ENCODE results near the gene WDR19.
A peak's percentile ranks its signal among the peaks of the same experiment; 100 is the strongest.
"Not testable (repeated sequence)": the region's sequence is repeated elsewhere in the genome, so short reads cannot be mapped to it uniquely, and the experiment has no call there.

Gene WDR19

DNA sequence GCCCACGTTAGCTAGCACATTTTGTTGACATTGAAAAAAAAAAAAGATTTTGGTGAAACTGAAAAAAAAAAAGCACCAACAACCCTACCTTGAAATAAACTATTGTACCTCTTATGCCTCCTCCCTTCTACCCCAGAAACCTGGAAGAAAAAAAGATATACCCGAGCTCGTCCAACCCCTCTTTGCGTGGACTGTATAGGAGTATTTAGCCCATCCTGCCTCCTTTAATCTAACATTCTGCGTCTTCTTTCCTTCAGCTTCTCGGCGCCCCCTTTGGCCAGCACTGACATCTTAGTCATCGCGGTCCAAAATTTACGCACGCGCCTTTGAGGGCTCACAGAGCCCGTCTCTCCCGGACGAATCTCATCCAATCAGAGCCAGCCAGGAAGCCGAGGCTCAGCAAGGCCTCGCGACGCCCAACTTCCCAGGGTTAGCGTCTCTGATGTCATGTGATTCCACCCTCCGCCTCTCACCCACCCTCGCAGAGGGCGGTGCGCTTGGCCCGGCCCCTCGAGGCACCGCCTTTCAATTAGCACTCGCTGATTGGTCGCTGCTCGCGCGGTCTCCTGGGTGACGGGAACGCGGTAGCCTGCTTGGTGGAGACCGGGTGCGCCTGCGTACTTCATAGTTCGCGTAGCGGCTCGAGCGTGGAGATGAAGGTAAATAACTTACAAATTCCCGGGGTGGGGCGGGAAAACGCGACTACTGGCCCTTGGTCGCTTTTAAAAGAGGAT, at the start of gene WDR19:
Gene WDR19 (plus strand): TSS at position 625 of the 734 bp plus-strand sequence. CDS start 29 bp downstream, at position 654.
- DNase-seq (ENCODE audit: insufficient read length, low spot score), result peak; percentile 81
- peak; percentile 99 for FAIRE-seq

DNA sequence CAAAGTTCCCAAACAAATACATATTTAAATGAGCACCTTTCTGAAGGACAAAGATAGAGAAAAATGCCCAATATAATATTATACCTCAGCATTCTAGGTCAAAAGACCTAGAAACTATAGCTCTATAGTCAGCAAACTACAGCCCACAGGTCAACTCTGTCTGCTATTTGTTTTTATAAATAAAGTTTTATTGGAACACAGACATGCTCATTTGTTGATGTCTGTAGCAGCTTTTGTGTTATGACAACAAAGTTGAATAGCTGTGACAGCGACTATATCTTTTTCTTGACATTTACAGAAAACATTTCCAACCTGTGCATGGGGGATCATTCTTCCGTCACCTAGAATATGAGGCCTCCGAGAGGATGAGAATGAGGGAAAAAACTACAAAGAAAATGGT, 48.7 kb upstream of the WDR19 start:
- DNase-seq (ENCODE audit: insufficient read length, low spot score), result no peak
- FAIRE-seq, result no peak

DNA sequence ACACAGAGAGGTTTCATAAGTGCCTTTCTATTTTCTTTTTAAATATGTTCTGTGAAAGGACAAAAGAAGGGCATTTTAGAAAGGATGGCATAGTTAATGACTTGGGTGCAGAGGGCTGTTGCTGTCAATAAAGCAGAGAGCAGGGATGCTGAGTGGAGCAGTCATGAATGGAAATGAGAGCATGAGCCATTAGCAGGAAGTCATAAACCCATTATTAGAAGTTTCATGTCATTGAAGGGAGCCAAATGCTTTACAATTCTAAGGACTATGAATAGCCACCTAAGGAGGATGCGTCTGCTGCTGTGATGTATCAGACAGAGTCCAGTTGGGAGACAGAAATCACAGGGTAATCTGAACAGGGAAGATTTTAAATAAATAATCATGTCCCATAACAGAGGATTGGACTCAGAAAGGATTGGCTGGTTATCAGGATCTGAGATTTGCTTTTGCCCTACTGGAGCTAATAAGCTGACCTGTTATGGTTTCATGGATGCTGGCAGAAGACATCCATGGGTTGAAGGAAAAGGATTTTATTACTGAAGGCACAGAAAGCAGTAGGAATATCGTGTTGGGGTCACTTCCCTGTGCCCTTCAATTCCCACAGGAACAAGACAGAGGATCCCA, 47.5 kb upstream of the WDR19 start:
- no peak for DNase-seq (ENCODE audit: insufficient read length, low spot score)
- peak; percentile 21 for FAIRE-seq

DNA sequence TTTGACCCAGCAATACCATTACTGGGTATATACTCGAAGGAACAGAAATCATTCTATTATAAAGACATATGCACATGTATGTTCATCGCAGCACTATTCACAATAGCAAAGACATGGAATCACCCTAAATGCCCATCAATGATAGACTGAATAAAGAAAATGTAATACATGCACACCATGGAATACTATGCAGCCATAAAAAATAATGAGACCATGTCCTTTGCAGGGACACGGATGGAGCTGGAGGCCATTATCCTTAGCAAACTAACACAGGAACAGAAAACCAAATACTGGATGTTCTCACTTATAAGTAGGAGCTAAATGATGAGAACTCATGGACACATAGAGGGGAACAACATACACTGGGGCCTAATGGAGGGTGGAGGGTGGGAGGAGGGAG, 44.1 kb upstream of the WDR19 start:
- not testable (repeated sequence) for FAIRE-seq; DNase-seq (ENCODE audit: insufficient read length, low spot score)

DNA sequence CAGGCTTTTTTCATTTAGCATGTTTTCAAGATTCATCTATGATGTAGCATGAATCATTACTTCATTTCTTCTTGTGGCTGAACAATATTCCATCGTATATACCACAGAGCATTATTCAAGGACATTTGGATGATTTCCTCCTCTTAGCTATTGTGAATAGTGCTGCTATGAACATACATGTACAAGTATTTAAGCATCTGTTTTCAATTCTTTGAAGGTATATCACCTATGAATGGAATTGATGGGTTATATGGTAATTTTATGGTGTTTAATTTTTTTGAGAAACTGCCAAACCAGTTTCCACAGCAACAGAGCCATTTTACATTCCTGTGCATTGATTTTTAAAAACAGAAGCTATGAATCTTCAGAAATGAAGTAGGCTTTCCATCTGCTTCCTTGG, 36.1 kb upstream of the WDR19 start:
- DNase-seq (ENCODE audit: insufficient read length, low spot score) (no peak), FAIRE-seq (no peak)

DNA sequence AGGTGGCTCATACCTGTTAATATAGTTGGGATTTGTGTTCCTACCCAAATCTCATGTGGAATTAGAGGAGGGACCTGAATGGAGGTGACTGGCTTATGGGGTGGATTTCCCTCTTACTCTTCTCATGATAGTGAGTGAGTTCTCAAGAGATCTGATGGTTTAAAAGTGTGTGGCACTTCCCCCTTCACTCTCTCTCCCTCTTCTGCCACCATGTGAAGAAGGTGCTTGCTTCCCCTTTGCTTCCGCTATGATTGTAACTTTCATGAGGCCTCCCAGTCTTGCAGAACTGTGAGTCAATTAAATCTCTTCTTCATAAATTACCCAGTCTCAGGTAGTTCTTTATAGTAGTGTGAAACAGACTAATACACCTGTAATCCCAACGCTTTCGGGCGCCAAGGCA, 28.3 kb upstream of the WDR19 start:
- no peak for FAIRE-seq
- no peak for DNase-seq (ENCODE audit: insufficient read length, low spot score)

DNA sequence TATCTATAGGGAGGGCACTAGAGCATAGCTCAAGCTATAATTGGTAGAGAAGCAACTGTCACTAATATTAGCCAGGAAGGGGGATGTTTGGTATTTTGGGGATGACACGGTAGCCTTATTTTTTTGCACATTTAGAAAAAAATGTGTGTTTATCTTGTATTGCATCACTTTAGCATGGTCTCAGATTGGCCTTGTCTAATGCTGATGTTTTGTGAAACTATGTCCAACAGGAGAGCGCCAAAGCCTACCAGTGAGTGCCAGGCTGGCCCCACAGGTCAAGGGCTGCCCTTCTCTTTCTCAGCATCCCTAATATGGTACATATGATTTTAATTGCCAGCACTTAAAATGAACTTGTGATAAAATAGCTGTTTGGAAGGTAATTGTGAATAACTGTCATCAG, 24.8 kb upstream of the WDR19 start:
- FAIRE-seq (no peak), DNase-seq (ENCODE audit: insufficient read length, low spot score) (no peak)

DNA sequence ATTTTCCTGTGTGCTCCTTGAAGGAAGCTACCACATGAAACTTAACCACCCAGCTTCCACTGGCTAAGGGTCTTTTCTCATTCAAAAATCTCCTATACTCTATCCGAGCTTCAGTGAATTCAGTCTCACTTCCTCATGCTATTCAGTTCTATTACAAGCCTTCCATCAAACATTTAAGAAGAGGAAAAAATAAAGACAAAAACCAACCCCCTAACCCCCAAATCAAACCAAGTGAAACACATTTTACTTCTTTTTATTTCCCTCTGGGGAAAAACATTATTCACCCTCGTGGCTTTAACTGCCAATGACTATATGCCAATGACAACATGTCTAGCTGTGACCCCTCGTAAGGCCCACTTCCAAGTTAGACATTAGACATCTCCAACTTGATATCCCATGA, 16.2 kb upstream of the WDR19 start:
- DNase-seq (ENCODE audit: insufficient read length, low spot score) (no peak), FAIRE-seq (peak; percentile 80)

DNA sequence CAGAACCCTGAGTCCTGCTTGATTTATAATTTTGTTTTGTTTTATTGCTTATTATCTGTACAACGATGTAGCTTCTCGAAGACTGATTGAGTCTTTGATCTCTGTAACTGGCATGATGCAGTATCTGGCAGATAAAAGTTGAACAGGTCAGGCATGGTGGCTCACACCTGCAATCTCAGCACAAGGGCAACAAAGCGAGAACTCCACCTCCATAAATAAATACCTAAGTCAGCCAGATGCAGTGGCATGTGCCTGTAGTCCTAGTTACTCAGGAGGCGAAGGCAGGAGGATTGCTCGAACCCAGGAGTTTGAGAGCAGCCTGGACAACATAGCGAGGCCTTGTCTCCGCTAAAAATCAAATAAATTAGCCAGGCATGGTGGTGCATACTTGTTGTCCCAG, 15.7 kb upstream of the WDR19 start:
- no peak for FAIRE-seq
- no peak for DNase-seq (ENCODE audit: insufficient read length, low spot score)

DNA sequence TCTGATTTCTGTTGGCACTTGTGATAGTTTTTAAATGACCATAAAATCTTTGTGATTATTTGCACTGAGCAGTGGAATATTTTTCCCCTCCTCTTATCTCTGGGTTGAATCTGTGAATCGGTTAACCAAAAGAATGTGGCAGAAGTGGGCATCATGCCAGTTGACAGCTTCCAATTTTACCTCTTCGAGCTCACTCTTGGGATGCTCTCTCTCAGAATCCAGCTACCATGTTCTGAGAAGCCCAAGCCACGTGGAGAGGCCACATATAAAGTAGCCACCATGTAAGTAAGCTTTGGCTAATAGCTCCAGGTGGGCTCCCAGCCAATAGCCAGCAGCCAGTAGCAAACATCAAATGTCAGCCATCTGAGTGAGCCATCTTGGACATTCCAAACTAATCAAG, 12.9 kb upstream of the WDR19 start:
- DNase-seq (ENCODE audit: insufficient read length, low spot score) (no peak), FAIRE-seq (no peak)

DNA sequence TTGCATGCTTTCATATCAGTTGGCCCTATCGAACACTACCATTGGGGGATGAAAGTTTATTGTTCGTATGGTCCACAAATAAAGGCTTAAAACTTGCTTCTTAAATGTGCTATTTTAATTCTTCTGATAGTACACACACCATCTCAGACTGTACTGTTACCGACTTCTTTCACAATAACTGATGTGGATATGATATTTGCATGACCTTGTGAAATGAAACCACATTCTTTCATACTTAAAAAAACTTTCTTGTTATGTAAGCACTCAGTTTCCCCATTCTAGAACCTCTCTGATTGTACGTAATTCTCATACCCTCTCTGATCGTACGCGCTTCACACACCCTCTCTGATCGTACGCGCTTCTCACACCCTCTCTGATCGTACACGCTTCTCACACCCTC, 12.0 kb upstream of the WDR19 start:
- DNase-seq (ENCODE audit: insufficient read length, low spot score), result no peak
- FAIRE-seq, result no peak

DNA sequence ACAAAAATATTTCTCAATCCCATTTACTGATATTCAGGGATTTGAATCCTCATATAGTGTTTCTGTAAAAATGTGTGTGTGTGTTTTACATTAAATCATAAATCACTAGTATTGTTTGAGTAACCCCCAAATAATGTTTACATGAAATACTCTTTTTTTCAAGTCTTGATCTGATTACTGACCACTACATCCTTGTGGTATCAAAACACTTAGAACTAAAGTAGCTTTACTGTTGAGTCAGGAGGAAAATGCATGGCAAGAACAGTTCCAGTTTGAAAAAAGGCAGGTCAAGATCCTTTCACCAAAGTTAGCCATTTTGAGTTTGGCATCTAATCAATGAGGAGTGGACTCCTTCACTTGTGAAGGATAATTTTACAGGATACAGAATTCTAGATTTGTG, 3.6 kb upstream of the WDR19 start:
- DNase-seq (ENCODE audit: insufficient read length, low spot score), result no peak
- peak; percentile 14 for FAIRE-seq

DNA sequence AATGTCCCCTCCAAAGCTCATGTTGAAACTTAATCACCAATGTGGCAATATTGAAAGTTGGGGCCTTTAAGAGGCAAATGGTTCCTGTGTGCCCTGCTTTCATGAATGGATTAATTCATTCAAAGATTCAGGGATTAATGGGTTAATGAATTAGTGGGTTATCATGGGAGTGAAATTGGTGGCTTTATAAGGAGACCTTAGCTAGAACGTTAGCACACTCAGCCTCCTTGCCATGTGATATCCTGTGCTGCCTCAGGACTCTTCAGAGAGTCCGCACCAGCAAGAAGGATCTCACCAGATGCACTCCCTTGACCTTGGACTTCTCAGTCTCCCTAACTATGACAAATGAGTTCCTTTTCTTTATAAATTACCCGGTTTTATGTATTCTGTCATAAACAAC, 2.6 kb upstream of the WDR19 start:
- no peak for FAIRE-seq
- DNase-seq (ENCODE audit: insufficient read length, low spot score), result no peak

DNA sequence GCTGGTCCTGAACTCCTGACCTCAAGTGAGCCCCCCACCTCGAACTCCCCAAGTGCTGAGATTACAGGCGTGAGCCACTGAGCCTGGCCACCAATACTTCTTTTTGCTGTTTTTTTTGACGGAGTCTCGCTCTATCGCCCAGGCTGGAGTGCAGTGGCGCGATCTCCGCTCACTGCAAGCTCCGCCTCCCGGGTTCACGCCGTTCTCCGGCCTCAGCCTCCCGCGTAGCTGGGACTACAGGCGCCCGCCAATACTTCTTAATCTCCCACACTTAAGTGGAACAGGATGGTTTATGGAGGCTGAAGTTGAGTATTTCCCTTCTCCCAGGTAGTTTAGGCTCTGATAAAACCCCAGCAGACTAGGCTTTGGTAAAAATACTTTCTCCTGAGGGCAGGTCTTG, 1.7 kb upstream of the WDR19 start:
- FAIRE-seq; DNase-seq (ENCODE audit: insufficient read length, low spot score): not testable (repeated sequence)

DNA sequence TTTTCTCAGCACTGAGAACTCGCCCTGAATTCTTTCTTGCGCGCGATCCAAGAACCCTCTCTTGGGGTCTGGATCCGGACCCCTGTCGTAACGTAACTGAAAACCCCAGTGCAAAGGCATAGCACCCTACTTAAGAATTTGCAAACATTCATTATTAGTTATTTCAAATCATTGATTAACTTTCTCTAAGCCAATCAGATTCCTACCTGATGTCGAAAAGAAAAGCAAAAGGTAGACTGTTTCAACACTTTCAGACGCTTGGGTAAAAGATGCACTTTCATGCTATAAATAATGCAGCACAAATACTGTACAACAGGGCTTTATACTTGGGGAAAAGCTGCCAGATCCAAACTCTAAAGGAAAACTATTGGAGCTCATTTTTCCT, 817 bp upstream of the WDR19 start:
- FAIRE-seq (no peak), DNase-seq (ENCODE audit: insufficient read length, low spot score) (no peak)

DNA sequence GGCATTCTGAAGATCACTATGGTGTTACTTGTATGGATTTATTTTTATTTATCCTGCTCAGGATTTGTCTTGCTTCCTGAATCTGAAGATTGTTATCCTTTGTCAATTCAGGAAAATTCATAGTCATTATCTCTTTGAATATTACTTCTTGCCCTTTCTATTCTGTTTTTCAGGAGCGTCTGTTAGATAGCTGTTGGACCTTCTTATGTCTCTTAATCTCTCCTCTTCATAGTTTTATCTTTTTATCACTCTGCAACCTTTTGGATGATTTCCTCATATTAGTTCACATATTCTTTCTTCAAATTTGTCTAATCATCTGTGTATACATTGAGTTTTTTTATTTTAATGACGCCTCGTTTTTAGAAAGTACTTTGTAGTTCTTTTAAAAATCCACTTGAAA, 19.6 kb downstream of the WDR19 start:
- FAIRE-seq, result no peak

DNA sequence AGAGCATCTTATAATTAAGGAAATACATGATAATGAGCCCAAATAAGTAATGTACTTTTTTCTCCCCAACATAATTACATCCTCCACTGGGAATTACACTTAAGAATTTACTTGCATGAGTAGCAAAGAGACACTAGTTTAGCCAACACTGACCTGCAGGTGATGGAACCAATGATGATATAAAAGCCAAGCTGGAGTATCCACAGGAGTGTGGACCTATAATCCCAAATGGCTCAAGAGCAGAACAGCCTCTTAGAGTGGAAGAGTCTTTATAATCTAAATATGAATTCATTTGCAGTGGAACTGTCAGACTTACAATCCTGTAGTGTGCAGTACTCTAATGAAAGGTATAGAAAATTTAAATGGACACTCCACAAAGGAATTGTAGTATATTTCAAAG, 22.2 kb downstream of the WDR19 start:
- FAIRE-seq, result no peak
- DNase-seq (ENCODE audit: insufficient read length, low spot score), result no peak

More for the DNA sequence above, 19.6 kb downstream of the WDR19 start:
- no peak for DNase-seq (ENCODE audit: insufficient read length, low spot score)

DNA sequence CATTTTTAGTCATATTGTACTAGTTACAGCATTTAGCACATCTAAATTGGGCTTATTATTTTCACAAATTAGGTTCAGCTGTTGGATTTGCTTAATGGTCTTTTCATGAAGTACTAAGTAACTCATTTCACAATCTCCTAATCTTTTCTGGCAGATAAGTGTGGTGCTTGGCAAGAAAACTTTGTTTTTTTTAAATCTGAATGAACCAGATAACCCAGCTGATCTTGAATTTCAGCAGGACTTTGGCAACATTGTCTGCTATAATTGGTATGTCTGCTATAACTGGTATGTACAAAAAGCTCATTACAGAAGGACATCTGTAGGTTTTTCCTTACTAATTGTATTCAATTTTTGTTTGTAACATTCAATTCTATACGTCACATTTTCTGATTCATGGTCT, 22.7 kb downstream of the WDR19 start:
- FAIRE-seq (no peak), DNase-seq (ENCODE audit: insufficient read length, low spot score) (no peak)

DNA sequence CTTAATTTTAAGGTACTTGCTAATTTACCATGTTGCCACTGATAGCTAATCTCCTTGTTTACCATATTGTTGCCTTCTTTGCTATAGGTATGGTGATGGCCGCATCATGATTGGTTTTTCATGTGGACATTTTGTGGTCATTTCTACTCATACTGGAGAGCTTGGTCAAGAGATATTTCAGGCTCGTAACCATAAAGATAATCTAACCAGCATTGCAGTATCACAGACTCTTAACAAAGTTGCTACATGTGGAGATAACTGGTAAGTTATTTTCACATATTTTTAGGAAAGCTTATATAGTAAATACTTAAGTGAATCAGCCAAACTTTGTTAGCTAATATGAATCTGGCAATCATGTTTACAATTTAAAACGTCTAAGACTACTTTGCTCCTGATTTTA, 23.1 kb downstream of the WDR19 start:
- no peak for DNase-seq (ENCODE audit: insufficient read length, low spot score)
- FAIRE-seq, result no peak

DNA sequence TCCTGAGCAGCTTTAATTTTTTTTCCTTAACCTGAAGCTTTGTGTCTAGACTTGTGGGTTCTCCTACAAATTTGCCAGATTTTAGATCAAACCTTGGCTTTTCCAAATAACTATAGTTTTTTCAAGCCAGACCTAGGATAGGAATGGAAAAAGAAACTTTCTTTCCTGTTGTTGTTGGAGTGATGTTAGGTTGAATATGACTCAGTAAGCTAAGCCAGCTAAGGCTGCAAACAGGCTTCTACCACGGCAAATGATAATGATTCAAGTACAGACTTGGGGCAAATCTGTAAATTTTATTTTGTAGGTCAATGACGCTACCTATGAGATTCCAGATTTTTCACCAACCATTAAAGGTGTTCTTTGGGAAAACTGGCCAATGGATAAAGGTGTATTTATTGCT, 45.6 kb downstream of the WDR19 start:
- FAIRE-seq, result peak; percentile 51

DNA sequence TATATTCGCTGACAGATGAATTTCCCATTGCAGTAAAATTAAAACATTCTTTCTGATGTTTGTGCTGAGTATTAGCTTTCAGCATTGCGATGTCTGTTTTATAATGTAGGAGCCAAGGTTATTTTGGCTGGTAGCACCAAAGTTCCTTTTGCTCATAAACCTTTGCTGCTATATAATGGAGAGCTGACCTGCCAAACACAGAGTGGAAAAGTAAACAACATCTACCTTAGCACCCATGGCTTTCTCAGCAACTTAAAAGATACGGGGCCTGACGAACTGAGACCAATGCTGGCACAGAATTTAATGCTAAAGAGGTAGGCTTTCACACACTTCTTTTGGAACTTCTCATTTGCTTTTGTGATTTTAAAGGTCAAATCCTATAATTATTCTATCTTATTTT, 46.0 kb downstream of the WDR19 start:
- FAIRE-seq (no peak), DNase-seq (ENCODE audit: insufficient read length, low spot score) (no peak)

More for the DNA sequence above, 45.6 kb downstream of the WDR19 start:
- no peak for DNase-seq (ENCODE audit: insufficient read length, low spot score)

DNA sequence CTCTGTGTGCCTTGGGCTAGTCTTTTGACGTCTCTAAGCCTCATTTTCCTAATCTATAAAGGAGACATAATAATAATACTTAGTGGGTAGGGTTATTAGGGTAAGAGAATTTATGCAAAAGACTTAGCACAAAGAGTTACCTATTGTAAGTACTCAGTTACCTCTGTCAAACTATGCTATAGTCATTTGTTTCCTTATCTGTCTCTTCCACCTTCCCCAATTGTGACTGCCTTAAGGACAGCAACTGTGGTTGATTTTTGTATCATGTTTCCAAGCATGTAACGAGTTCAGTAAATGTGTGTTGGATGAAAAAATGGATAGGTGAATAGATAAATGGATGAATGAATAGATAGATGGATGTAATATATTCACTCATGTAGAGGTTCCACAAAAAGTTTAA, 48.1 kb downstream of the WDR19 start:
- DNase-seq (ENCODE audit: insufficient read length, low spot score) (no peak), FAIRE-seq (no peak)

DNA sequence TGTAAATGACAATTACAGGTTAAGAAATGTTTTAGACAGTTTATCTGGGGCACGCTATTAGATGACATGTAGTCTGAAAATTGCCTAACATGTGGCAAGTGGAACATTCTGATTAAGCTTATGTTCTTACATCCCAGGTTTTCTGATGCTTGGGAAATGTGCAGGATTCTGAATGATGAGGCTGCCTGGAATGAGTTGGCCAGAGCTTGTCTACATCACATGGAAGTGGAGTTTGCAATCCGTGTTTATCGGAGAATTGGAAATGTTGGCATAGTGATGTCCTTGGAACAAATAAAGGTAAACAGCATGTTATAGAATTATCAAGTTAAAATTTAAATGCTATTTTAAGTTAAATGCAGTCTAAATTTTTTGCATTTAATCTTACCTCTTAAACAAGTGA, 49.3 kb downstream of the WDR19 start:
- no peak for DNase-seq (ENCODE audit: insufficient read length, low spot score)
- no peak for FAIRE-seq
